CD4-positive, alpha-beta T cell (primary cell): ENCODE measurements around the gene PSD. TPM values are rescaled to one million over a fixed set of nuclear protein-coding genes. Genes with fewer than 3 reads are reported as not detected.
A peak's percentile ranks its signal among the peaks of the same experiment; 100 is the strongest.

Source experiments
- ATAC-seq: fragments of 200-7000 bp; cut with Tn5 transposase; one replicate; pipeline ENCODE4 v1.10.0; 2022; ENCODE audit warnings: mild to moderate bottlenecking; ENCODE audit not compliant: poor library complexity
- CTCF ChIA-PET: fragments of 350-600 bp; sonication (Branson Sonifier 250); formaldehyde crosslinking; loops from one replicate; lab custom pipeline; 2021; ENCODE audit warnings: antibody characterized with exemption, inconsistent platforms; lab: Charles Lee
- POLR2A ChIA-PET: fragments of 350-600 bp; sonication (Branson Sonifier 250); formaldehyde crosslinking; loops from one replicate; lab custom pipeline; 2021; ENCODE audit warnings: antibody characterized with exemption, inconsistent platforms; lab: Charles Lee
- DNase-seq, 14 experiments: peaks; one replicate each; pipeline ENCODE4 v3.0.0-alpha.2; 2013 to 2020; ENCODE audit warnings: mixed read lengths in 2 of 14
- H3K27ac ChIP-seq, 2 donors: one replicate each; pipeline versions ENCODE4 v1.5.1 to v1.7.0; 2013; ENCODE audit warnings: low read length in 2 of 2, low read depth in 1 of 2, mild to moderate bottlenecking in 1 of 2
- H3K27me3 ChIP-seq, 2 experiments: 1 replicate in 1 of 2; 2 replicates in 1 of 2; pipeline versions ENCODE4 v1.6.1 to v1.7.0; 2013; ENCODE audit warnings: low read length in 2 of 2, control low read depth in 1 of 2, mild to moderate bottlenecking in 1 of 2, moderate library complexity in 1 of 2; ENCODE audit not compliant: insufficient read depth in 2 of 2, control insufficient read depth in 1 of 2
- H3K36me3 ChIP-seq: one replicate; pipeline ENCODE4 v1.6.1; 2013; ENCODE audit warnings: low read length, control low read depth; ENCODE audit not compliant: insufficient read depth
- H3K4me1 ChIP-seq: one replicate; pipeline ENCODE4 v1.6.1; 2013; ENCODE audit warnings: low read length, control low read depth; ENCODE audit not compliant: insufficient read depth
- H3K4me3 ChIP-seq: one replicate; pipeline ENCODE4 v1.5.1; 2013; ENCODE audit warnings: mild to moderate bottlenecking, low read length, moderate library complexity
- H3K9me3 ChIP-seq, 2 experiments: 1 replicate in 1 of 2; 2 replicates in 1 of 2; pipeline versions ENCODE4 v1.6.1 to v1.7.0; 2013; ENCODE audit warnings: low read length in 2 of 2, mild to moderate bottlenecking in 2 of 2, control low read depth in 1 of 2, moderate library complexity in 1 of 2; ENCODE audit not compliant: control insufficient read depth in 1 of 2, insufficient read depth in 1 of 2
- H3K27ac Mint-ChIP-seq: one replicate; pipeline ENCODE4 v1.8.0; 2020; ENCODE audit warnings: mixed read lengths
- H3K27me3 Mint-ChIP-seq: one replicate; pipeline ENCODE4 v1.8.0; 2021; ENCODE audit warnings: mixed read lengths
- H3K36me3 Mint-ChIP-seq: one replicate; pipeline ENCODE4 v1.8.0; 2021; ENCODE audit warnings: low read depth, mixed read lengths
- H3K4me1 Mint-ChIP-seq: one replicate; pipeline ENCODE4 v1.8.0; 2021; ENCODE audit warnings: low read depth, mixed read lengths
- H3K4me3 Mint-ChIP-seq: one replicate; pipeline ENCODE4 v1.8.0; 2020; ENCODE audit warnings: mild to moderate bottlenecking, mixed read lengths
- H3K9me3 Mint-ChIP-seq: one replicate; pipeline ENCODE4 v1.8.0; 2020; ENCODE audit warnings: mixed read lengths
- intact Hi-C, 2 experiments: fragments of 100-400 bp; cut with DNase I in 1 of 2; cut with micrococcal nuclease in 1 of 2; formaldehyde crosslinking; loops; one replicate each; pipeline versions ENCODE4 v1.15.1 to v1.9.0; 2023 to 2025; cut with DNase I, micrococcal nuclease
- total RNA-seq, 174 experiments: library from RNA in 2 of 174; stranded (reverse) in 2 of 174; gene quantifications; one replicate each; pipeline ENCODE4 v1.2.3 and lab custom pipeline; 2021 to 2026
- TF ChIP-seq, protein P1 (sequence below): fragments of 200-600 bp; IDR thresholded peaks from one replicate; pipeline ENCODE4 v1.8.0; 2022; ENCODE audit warnings: antibody characterized with exemption, mild to moderate bottlenecking

Gene PSD
- total RNA-seq, 2 experiments from 2014 or later = 16.7 to 17.8 TPM

DNA sequence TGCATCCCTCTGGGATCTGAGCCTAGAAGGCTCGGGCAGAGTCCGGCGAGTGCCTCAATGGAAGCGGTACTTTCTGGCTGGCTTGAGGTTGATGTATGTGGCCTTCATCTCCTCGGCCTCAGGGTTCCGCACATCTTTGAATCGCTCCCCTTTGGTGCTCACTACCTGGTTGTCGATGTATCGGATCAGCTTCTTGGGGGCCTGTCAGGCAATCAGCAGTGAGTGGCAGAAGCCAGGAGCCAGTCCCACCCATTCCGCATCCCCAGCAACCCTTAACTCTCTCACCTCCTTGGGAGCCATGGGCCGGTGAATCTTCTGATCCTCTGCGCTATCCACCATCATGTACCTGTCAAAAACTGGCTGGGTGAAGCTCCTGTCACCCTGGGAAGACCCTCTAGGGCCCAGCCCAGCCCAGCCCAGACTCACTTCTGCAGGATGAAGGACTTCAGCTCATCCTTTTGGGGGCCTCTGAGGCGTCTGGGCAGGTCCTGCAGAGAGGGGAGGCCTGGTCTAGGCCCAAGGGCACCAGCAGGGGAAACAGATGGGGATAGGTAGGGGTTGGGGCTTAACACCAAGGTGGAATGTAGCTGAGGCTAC is 4.9 kb upstream of the PSD start:
- Histone ChIP-seq H3K27ac (no peak overlapping the region), H3K4me3 (no peak overlapping the region)
- peaks cover 33% of the 10 kb centered on the region for H3K36me3 Mint-ChIP-seq

DNA sequence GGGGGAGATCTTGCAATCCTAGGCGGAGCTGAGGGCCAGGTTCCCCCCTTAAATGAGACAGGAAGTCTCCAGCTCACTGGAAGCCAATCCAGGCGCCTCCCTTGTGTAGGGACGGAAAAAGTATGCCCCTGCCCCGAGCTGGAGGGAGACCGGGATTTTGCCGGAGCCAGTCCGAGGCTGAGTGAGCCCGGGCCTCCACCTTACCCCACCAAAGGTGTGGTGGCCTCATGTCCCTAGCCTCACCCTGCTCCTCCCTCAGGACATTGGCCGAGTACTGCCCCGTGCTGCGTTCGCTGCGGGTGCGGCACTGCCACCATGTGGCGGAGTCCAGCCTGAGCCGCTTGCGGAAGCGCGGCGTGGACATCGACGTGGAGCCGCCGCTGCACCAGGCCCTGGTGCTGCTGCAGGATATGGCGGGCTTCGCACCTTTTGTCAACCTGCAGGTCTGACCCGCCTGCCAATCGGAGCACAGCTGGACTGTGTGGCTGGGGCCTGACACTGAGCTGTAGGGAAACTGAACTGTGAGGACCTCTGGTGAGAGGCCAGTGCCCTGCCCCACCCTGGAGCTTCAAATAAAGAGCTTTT is 4.1 kb upstream of the PSD start:
- DNase-seq = peak in 9 of 14 experiments; percentile 35 to 75 (median 56)
- TF ChIP-seq, protein P1, sequence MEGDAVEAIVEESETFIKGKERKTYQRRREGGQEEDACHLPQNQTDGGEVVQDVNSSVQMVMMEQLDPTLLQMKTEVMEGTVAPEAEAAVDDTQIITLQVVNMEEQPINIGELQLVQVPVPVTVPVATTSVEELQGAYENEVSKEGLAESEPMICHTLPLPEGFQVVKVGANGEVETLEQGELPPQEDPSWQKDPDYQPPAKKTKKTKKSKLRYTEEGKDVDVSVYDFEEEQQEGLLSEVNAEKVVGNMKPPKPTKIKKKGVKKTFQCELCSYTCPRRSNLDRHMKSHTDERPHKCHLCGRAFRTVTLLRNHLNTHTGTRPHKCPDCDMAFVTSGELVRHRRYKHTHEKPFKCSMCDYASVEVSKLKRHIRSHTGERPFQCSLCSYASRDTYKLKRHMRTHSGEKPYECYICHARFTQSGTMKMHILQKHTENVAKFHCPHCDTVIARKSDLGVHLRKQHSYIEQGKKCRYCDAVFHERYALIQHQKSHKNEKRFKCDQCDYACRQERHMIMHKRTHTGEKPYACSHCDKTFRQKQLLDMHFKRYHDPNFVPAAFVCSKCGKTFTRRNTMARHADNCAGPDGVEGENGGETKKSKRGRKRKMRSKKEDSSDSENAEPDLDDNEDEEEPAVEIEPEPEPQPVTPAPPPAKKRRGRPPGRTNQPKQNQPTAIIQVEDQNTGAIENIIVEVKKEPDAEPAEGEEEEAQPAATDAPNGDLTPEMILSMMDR = peak; percentile 44
- ATAC-seq = no peak
- ChIA-PET POLR2A (interaction anchor here (0.9 to 5.6 kb wide), 14 partner anchors 8 to 604 kb away, joined by 3 to 94 read pairs (median 22); partner anchors contain the start of genes ACTR1A, C10orf95, CUEDC2 and NFKB2), CTCF (interaction anchor here (0.7 to 3.9 kb wide), 11 partner anchors 10 to 192 kb away, joined by 3 to 26 read pairs (median 7); partner anchors contain the start of genes C10orf95 and NFKB2)
- H3K27me3 Mint-ChIP-seq = peaks cover 12% of the 10 kb centered on the region
- H3K27ac Mint-ChIP-seq = peak overlapping the region; percentile 82
- Histone ChIP-seq H3K4me1 (peaks cover 47% of the 10 kb centered on the region), H3K27me3 (peaks cover 9% of the 10 kb centered on the region in 2 experiments), H3K4me3 (peak overlapping the region; percentile 83), H3K27ac (peak overlapping the region; percentile 65 to 68), H3K9me3 (peaks cover 0 to 4% of the 10 kb centered on the region in 2 experiments), H3K36me3 (peaks cover 18% of the 10 kb centered on the region)
- peaks cover 33% of the 10 kb centered on the region for H3K36me3 Mint-ChIP-seq
- H3K4me3 Mint-ChIP-seq = peak overlapping the region; percentile 99
- peaks cover 40% of the 10 kb centered on the region for H3K4me1 Mint-ChIP-seq
- intact Hi-C loops = loop anchor here in 1 of 2 experiments (2.0 to 5.0 kb wide), 2 partner anchors 50 to 80 kb away; partner anchors contain the start of genes ACTR1A and SUFU
- H3K9me3 Mint-ChIP-seq = no peaks in the 10 kb centered on the region

More for the DNA sequence above, 4.9 kb upstream of the PSD start:
- Mint-ChIP-seq H3K4me3 (peak overlapping the region; percentile 69), H3K27ac (peak overlapping the region; percentile 82), H3K4me1 (peaks cover 40% of the 10 kb centered on the region), H3K9me3 (no peaks in the 10 kb centered on the region), H3K27me3 (peaks cover 4% of the 10 kb centered on the region)
- POLR2A ChIA-PET = interaction anchor here (1.0 to 5.6 kb wide), 5 partner anchors 9 to 29 kb away, joined by 6 to 94 read pairs (median 71); partner anchors contain the start of genes C10orf95, CUEDC2 and NFKB2
- H3K4me1 ChIP-seq = peaks cover 46% of the 10 kb centered on the region
- H3K36me3 ChIP-seq = peaks cover 18% of the 10 kb centered on the region
- peaks cover under 1% of the 10 kb centered on the region in 2 experiments for H3K27me3 ChIP-seq
- DNase-seq (no peak), ATAC-seq (no peak)
- TF ChIP-seq, protein P1 = no peak
- CTCF ChIA-PET = interaction anchor here (0.7 to 3.9 kb wide), 9 partner anchors 10 to 193 kb away, joined by 3 to 26 read pairs (median 7); partner anchors contain the start of genes C10orf95 and NFKB2
- intact Hi-C loops = loop anchor here in 1 of 2 experiments (2.0 to 5.0 kb wide), 2 partner anchors 49 to 79 kb away; partner anchors contain the start of genes ACTR1A and SUFU
- peaks cover 0 to 4% of the 10 kb centered on the region in 2 experiments for H3K9me3 ChIP-seq
